HepG2 (cell line): Measurements from ENCODE around the gene CD69. TPM values are rescaled to one million over a fixed set of nuclear protein-coding genes. Genes with fewer than 3 reads are reported as not detected.

Experiments used
- ATAC-seq: fragments of 200-7000 bp; cut with Tn5 transposase; 3 replicates; pipeline ENCODE4 v1.9.1; 2020; ENCODE audit warnings: mild to moderate bottlenecking, moderate library complexity
- BruUV-seq: library from RNA; stranded (reverse); fragments of 400-500 nt; replicated peaks from 2 replicates; lab custom pipeline; 2021; lab: Mats Ljungman, UMichigan
- CTCF ChIA-PET: fragments of 300-600 bp; formaldehyde crosslinking; extraction: SDS; loops from one replicate; lab custom pipeline; 2021; ENCODE audit warnings: low total read pairs, inconsistent platforms, low intra/inter-chr PET ratio; lab: Yijun Ruan, JAX
- POLR2A ChIA-PET: fragments of 350-600 bp; sonication (Branson Sonifier 250); formaldehyde crosslinking; loops from one replicate; lab custom pipeline; 2020; ENCODE audit warnings: antibody characterized with exemption, inconsistent platforms; lab: Yijun Ruan, JAX
- DNase-seq: peaks from one replicate; pipeline ENCODE4 v3.0.0-alpha.2; 2015; ENCODE audit warnings: low spot score
- FAIRE-seq: peaks from 3 replicates; lab custom pipeline; 2011; peaks lifted over from hg19 to GRCh38; lab: Jason Lieb, UNC
- H2AFZ ChIP-seq: one replicate; pipeline ENCODE4 v1.6.1; 2011; ENCODE audit warnings: low read length, inconsistent platforms
- H3K27ac ChIP-seq: fragments of 300-600 bp; 3 replicates; pipeline ENCODE4 v1.8.0; 2011; ENCODE audit warnings: mixed run types, mild to moderate bottlenecking, mixed read lengths, low read length, inconsistent platforms; ENCODE audit not compliant: insufficient read depth; ENCODE audit errors: extremely low read length
- H3K27me3 ChIP-seq, 2 experiments: fragments of 200-600 bp in 1 of 2; 2 replicates in 1 of 2; 3 replicates in 1 of 2; pipeline versions ENCODE4 v1.6.0 to v1.8.0; 2011; ENCODE audit warnings: low read length in 2 of 2, mild to moderate bottlenecking in 2 of 2, moderate library complexity in 2 of 2, inconsistent platforms in 1 of 2; ENCODE audit not compliant: insufficient read depth in 2 of 2, control insufficient read depth in 1 of 2
- H3K36me3 ChIP-seq, 2 experiments: fragments of 200-600 bp in 1 of 2; replicated peaks in 1 of 2; 2 replicates in 1 of 2; 3 replicates in 1 of 2; pipeline versions ENCODE4 v1.5.1 to v1.8.0; 2011; ENCODE audit warnings: low read length in 2 of 2, inconsistent platforms in 1 of 2; ENCODE audit not compliant: insufficient read depth in 2 of 2, control insufficient read depth in 1 of 2
- H3K4me1 ChIP-seq: 2 replicates; pipeline ENCODE4 v1.5.1; 2012; ENCODE audit warnings: low read length, inconsistent platforms; ENCODE audit not compliant: insufficient read depth
- H3K4me2 ChIP-seq: 2 replicates; pipeline ENCODE4 v1.6.0; 2011; ENCODE audit warnings: low read depth, low read length, inconsistent platforms
- H3K4me3 ChIP-seq, 3 experiments: fragments of 200-600 bp in 1 of 3; sonication (generic), shearing (Covaris generic) in 1 of 3; replicated peaks in 1 of 3; 2 replicates each; pipeline ENCODE4 v1.5.1; 2011 to 2016; ENCODE audit warnings: low read length in 3 of 3, inconsistent platforms in 2 of 3, low read depth in 2 of 3, mild to moderate bottlenecking in 2 of 3, control low read depth in 1 of 3, mixed read lengths in 1 of 3; ENCODE audit not compliant: insufficient read depth in 1 of 3
- H3K79me2 ChIP-seq: one replicate; pipeline ENCODE4 v1.6.1; 2011; ENCODE audit warnings: low read length, inconsistent platforms; ENCODE audit not compliant: insufficient read depth
- H3K9ac ChIP-seq: 2 replicates; pipeline ENCODE4 v1.6.0; 2011; ENCODE audit warnings: mild to moderate bottlenecking, low read depth, low read length, inconsistent platforms; ENCODE audit not compliant: insufficient read depth
- H3K9me3 ChIP-seq: 2 replicates; pipeline ENCODE4 v1.5.1; 2012; ENCODE audit warnings: mild to moderate bottlenecking, low read length
- H4K20me1 ChIP-seq: 2 replicates; pipeline ENCODE4 v1.6.0; 2011; ENCODE audit warnings: inconsistent platforms, mild to moderate bottlenecking, low read length, moderate library complexity; ENCODE audit not compliant: insufficient read depth
- ETV6 ChIP-seq: sonication (generic); formaldehyde crosslinking; conservative IDR thresholded peaks from 2 replicates; pipeline ENCODE4 v1.4.0; 2020; ENCODE audit warnings: missing genetic modification reagents
- NFAT5 ChIP-seq: sonication (generic); formaldehyde crosslinking; IDR thresholded peaks from 2 replicates; pipeline ENCODE4 v1.4.0; 2020; ENCODE audit warnings: missing genetic modification reagents
- NFYC ChIP-seq: IDR thresholded peaks from 2 replicates; pipeline ENCODE4 v1.6.1; 2016; ENCODE audit warnings: missing genetic modification reagents, missing compliant biosample characterization
- SCMH1 ChIP-seq: sonication (generic); formaldehyde crosslinking; IDR thresholded peaks from 2 replicates; pipeline ENCODE4 v1.9.0; 2021; ENCODE audit warnings: missing genetic modification reagents, mild to moderate bottlenecking, borderline replicate concordance
- TAF15 ChIP-seq: fragments of 200-400 bp; formaldehyde crosslinking; IDR thresholded peaks from one replicate; pipeline ENCODE4 v1.6.1; 2018; ENCODE audit warnings: mild to moderate bottlenecking, low read depth, low read length; ENCODE audit not compliant: poor library complexity, severe bottlenecking
- ZNF142 ChIP-seq: sonication (generic); formaldehyde crosslinking; IDR thresholded peaks from 2 replicates; pipeline ENCODE4 v1.4.0; 2020; ENCODE audit warnings: missing genetic modification reagents
- ZNF18 ChIP-seq: sonication (generic); formaldehyde crosslinking; IDR thresholded peaks from 2 replicates; pipeline ENCODE4 v1.8.0; 2022; ENCODE audit warnings: mild to moderate bottlenecking, missing genetic modification reagents; ENCODE audit not compliant: insufficient replicate concordance
- ZNF180 ChIP-seq: sonication (generic); formaldehyde crosslinking; IDR thresholded peaks from 2 replicates; pipeline ENCODE4 v1.4.0; 2020; ENCODE audit warnings: low read depth, missing genetic modification reagents, borderline replicate concordance
- ZNF235 ChIP-seq: sonication (generic); formaldehyde crosslinking; IDR thresholded peaks from 2 replicates; pipeline ENCODE4 v1.8.1; 2023; ENCODE audit warnings: mild to moderate bottlenecking, missing genetic modification reagents, borderline replicate concordance
- ZNF335 ChIP-seq: sonication (generic); formaldehyde crosslinking; IDR thresholded peaks from 2 replicates; pipeline ENCODE4 v1.4.0; 2020; ENCODE audit warnings: missing genetic modification reagents
- ZNF674 ChIP-seq: sonication (generic); formaldehyde crosslinking; IDR thresholded peaks from 2 replicates; pipeline ENCODE4 v1.5.0; 2020; ENCODE audit warnings: low read depth, mild to moderate bottlenecking, missing genetic modification reagents
- ZSCAN25 ChIP-seq: sonication (generic); formaldehyde crosslinking; IDR thresholded peaks from 2 replicates; pipeline ENCODE4 v1.8.0; 2022; ENCODE audit warnings: mild to moderate bottlenecking, missing genetic modification reagents
- WGBS: methylation state at CpG from one replicate; pipeline ENCODE4 v1.1.6; 2017; ENCODE audit warnings: low lambda C conversion rate; 5-methylcytosine and 5-hydroxymethylcytosine counted together
- in situ Hi-C: cut with HindIII; loops from 2 replicates; pipeline ENCODE4 v1.10.0; 2017; ENCODE audit warnings: low pct_unique_long_range_greater_than_20kb; ENCODE audit not compliant: extremely low pct_ligation_motif_present
- intact Hi-C: fragments of 100-400 bp; cut with micrococcal nuclease; formaldehyde crosslinking; loops from one replicate; pipeline ENCODE4 v1.10.0; 2022; ENCODE audit not compliant: unreplicated experiment
- polyA plus RNA-seq, 8 experiments: library from polyadenylated mRNA; depleted of rRNA in 3 of 8; stranded (reverse) in 7 of 8; unstranded in 1 of 8; fragments of >200 nt; fragmentation: Illumina TruSeq in 4 of 8; extraction: Trizol in 4 of 8; gene quantifications; 2 replicates each; pipeline versions ENCODE4 v1.2.1 to v1.2.3, GENCODE V29; 2011 to 2016; ENCODE audit warnings: low read depth in 4 of 8, missing spikeins in 1 of 8, mixed read lengths in 1 of 8; ENCODE audit not compliant: insufficient read depth in 1 of 8
- total RNA-seq, 5 experiments: library from RNA; depleted of rRNA; stranded (reverse); fragments of >200 nt; fragmentation: Illumina TruSeq; extraction: Trizol; gene quantifications; 2 replicates each; pipeline ENCODE4 v1.2.3, GENCODE V29; 2016; ENCODE audit warnings: low read depth in 1 of 5

CD69 gene
- total and polyA plus RNA-seq, 2 of the 13 experiments (the other 11 are each of a cell fraction or from before 2014, with no cell fraction given): not detected

GRCh38 chr12:9753073-9753472, 7.6 kb downstream of the CD69 start:
- no peak overlapping the region for H3K27ac ChIP-seq
- no peaks in the 10 kb centered on the region for H3K9me3 ChIP-seq
- 0% methylated on average over 2 of the region's 2 CpGs for WGBS
- no peak for ATAC-seq
- no peaks in the 10 kb centered on the region; a peak in 1 of 5 replicates for H3K27me3 ChIP-seq
- no peak for FAIRE-seq
- no peak overlapping the region for H3K4me2 ChIP-seq
- no peaks in the 10 kb centered on the region for H3K4me1 ChIP-seq
- CTCF ChIA-PET: no interaction called here
- no peak for DNase-seq
- H4K20me1 ChIP-seq: no peaks in the 10 kb centered on the region
- no peak overlapping the region for H2AFZ ChIP-seq
- intact Hi-C loops: no loop called here
- no peaks in the 10 kb centered on the region for H3K36me3 ChIP-seq
- in situ Hi-C loops: loop anchor here (5.0 to 10.0 kb wide), 2 partner anchors 174 to 382 kb away; partner anchors contain the start of gene CLEC7A
- H3K79me2 ChIP-seq: no peaks in the 10 kb centered on the region
- BruUV-seq: no TSS peak
- H3K9ac ChIP-seq: no peak overlapping the region
- POLR2A ChIA-PET: no interaction called here
- no peak overlapping the region for H3K4me3 ChIP-seq
- TF ChIP-seq ZSCAN25 (CRISPR knock-in tag) (no peak), NFYC (CRISPR knock-in tag) (no peak), ZNF180 (no peak), ZNF335 (CRISPR knock-in tag) (no peak), NFAT5 (CRISPR knock-in tag) (no peak), SCMH1 (no peak), ZNF235 (CRISPR knock-in tag) (no peak), ZNF142 (no peak), ZNF674 (CRISPR knock-in tag) (no peak), ETV6 (CRISPR knock-in tag) (no peak), TAF15 (no peak), ZNF18 (CRISPR knock-in tag) (no peak)
